Kidney (tissue), 14 donors: ENCODE data around the gene IGFALS. TPM values are rescaled to one million over a fixed set of nuclear protein-coding genes. Genes with fewer than 3 reads are reported as not detected.
"Not testable (repeated sequence)": the region's sequence is repeated elsewhere in the genome, so short reads cannot be mapped to it uniquely, and the experiment has no call there.

Source experiments
- DNase-seq, 5 donors: peaks; one replicate each; pipeline ENCODE4 v3.0.0-alpha.2; 2013 to 2020
- FAIRE-seq: peaks from 2 replicates; lab custom pipeline; 2012; peaks lifted over from hg19 to GRCh38; lab: Jason Lieb, UNC
- H3K27ac ChIP-seq, 2 donors: one replicate each; pipeline ENCODE4 v1.7.0; 2013; ENCODE audit warnings: low read depth in 2 of 2, low read length in 2 of 2, inconsistent platforms in 1 of 2
- H3K27me3 ChIP-seq: one replicate; pipeline ENCODE4 v1.7.1; 2013; ENCODE audit warnings: low read length, inconsistent platforms; ENCODE audit not compliant: control insufficient read depth, insufficient read depth
- H3K36me3 ChIP-seq, 3 donors: one replicate each; pipeline versions ENCODE4 v1.7.0 to v1.7.1; 2013; ENCODE audit warnings: low read length in 3 of 3, control low read depth in 1 of 3, inconsistent platforms in 1 of 3; ENCODE audit not compliant: insufficient read depth in 3 of 3, control insufficient read depth in 2 of 3
- H3K4me1 ChIP-seq, 3 donors: one replicate each; pipeline versions ENCODE4 v1.7.0 to v1.7.1; 2013; ENCODE audit warnings: low read length in 3 of 3, inconsistent platforms in 1 of 3, low read depth in 1 of 3; ENCODE audit not compliant: control insufficient read depth in 2 of 3, insufficient read depth in 2 of 3
- H3K4me3 ChIP-seq, 3 donors: one replicate each; pipeline versions ENCODE4 v1.7.0 to v1.8.1; 2013; ENCODE audit warnings: low read length in 3 of 3, control low read depth in 1 of 3, inconsistent platforms in 1 of 3
- H3K9ac ChIP-seq, 3 donors: one replicate each; pipeline versions ENCODE4 v1.7.0 to v1.7.1; 2013; ENCODE audit warnings: low read length in 3 of 3, control low read depth in 1 of 3, inconsistent platforms in 1 of 3
- H3K9me3 ChIP-seq, 3 donors: one replicate each; pipeline versions ENCODE4 v1.7.0 to v1.7.1; 2013; ENCODE audit warnings: low read length in 3 of 3, control low read depth in 1 of 3, inconsistent platforms in 1 of 3; ENCODE audit not compliant: control insufficient read depth in 2 of 3, insufficient read depth in 1 of 3
- CTCF ChIP-seq: IDR thresholded peaks from 3 replicates; pipeline ENCODE4 v1.5.1; 2012; ENCODE audit warnings: mild to moderate bottlenecking, moderate library complexity, borderline replicate concordance; ENCODE audit not compliant: insufficient read depth; ENCODE audit errors: extremely low read depth
- intact Hi-C: fragments of 100-400 bp; cut with DNase I; formaldehyde crosslinking; loops from one replicate; pipeline ENCODE4 v1.11.1; 2022
- polyA plus RNA-seq: library from polyadenylated mRNA; stranded (reverse); fragments of 350-450 nt; fragmentation: Illumina TruSeq; extraction: RNeasy Lipid Tissue Mini Kit (QIAGEN cat#74804); gene quantifications from one replicate; pipeline ENCODE4 v1.2.3, GENCODE V29; 2014; ENCODE audit warnings: low read depth, low replicate concordance; ENCODE audit not compliant: insufficient read depth
- total RNA-seq: library from RNA; stranded (reverse); fragmentation: NEBNext Ultra II Directional; extraction: Animal tissue kit (Norgen Biotek cat#: 25700); gene quantifications from one replicate; pipeline ENCODE4 v1.2.1, GENCODE V29; 2021
- donor health status: control.
- donor health status: control.
- donor health status: control.
- donor health status: control.
- donor health status: control.
- donor health status: DM: yes; HTN: yes; CAD: no.
- donor health status: Normal renal cell carcinoma (clear cell type).

The IGFALS gene
- total and polyA plus RNA-seq, 2 donors from 2014 or later, result 1.4 to 2.9 TPM

- no peak overlapping the region for H3K27ac ChIP-seq
- DNase-seq (no peak), FAIRE-seq (no peak)
- H3K36me3 ChIP-seq, result no peaks in the 10 kb centered on the region
- H3K4me1 ChIP-seq, result no peaks in the 10 kb centered on the region
- intact Hi-C loops, result no loop called here
- H3K27me3 ChIP-seq, result no peaks in the 10 kb centered on the region
- H3K9me3 ChIP-seq, result peaks cover 0 to 3% (median 0%) of the 10 kb centered on the region in 3 donors
- H3K9ac ChIP-seq, result no peak overlapping the region
- no peak overlapping the region for H3K4me3 ChIP-seq
- TF ChIP-seq CTCF, result no peak
These were observed 7.2 kb upstream of the IGFALS start for GRCh38 chr16:1800701-1801100.

- H3K27ac ChIP-seq, intact Hi-C loops, H3K9ac ChIP-seq, H3K27me3 ChIP-seq, H3K4me3 ChIP-seq, DNase-seq, H3K4me1 ChIP-seq, H3K36me3 ChIP-seq, H3K9me3 ChIP-seq, FAIRE-seq: not testable (repeated sequence)
These were observed 5.8 kb upstream of the IGFALS start for GRCh38 chr16:1799263-1799662.

GRCh38 chr16:1794908-1795666, 1.6 kb upstream of the IGFALS start:
- Histone ChIP-seq H3K9me3 (peaks cover 0 to 3% (median 0%) of the 10 kb centered on the region in 3 donors), H3K4me1 (no peaks in the 10 kb centered on the region), H3K27ac (no peak overlapping the region), H3K4me3 (no peak overlapping the region), H3K27me3 (no peaks in the 10 kb centered on the region), H3K36me3 (no peaks in the 10 kb centered on the region), H3K9ac (no peak overlapping the region)
- FAIRE-seq (no peak), DNase-seq (peak in 1 of 5 donors; percentile 63)
- intact Hi-C loops, result no loop called here
- TF ChIP-seq CTCF, result no peak

GRCh38 chr16:1794221-1794871, 841 bp upstream of the IGFALS start:
- H3K9ac ChIP-seq, result no peak overlapping the region
- FAIRE-seq, result no peak
- peaks cover 0 to 3% (median 0%) of the 10 kb centered on the region in 3 donors for H3K9me3 ChIP-seq
- DNase-seq, result peak; percentile 52 to 75 (median 68)
- H3K27me3 ChIP-seq, result no peaks in the 10 kb centered on the region
- no peaks in the 10 kb centered on the region for H3K4me1 ChIP-seq
- H3K27ac ChIP-seq, result no peak overlapping the region
- H3K36me3 ChIP-seq, result no peaks in the 10 kb centered on the region
- TF ChIP-seq CTCF, result no peak
- H3K4me3 ChIP-seq, result no peak overlapping the region
- intact Hi-C loops, result no loop called here
